Endothelial cell of umbilical vein (primary cell): ENCODE results near the gene ANKMY2. TPM values are rescaled to one million over a fixed set of nuclear protein-coding genes. Genes with fewer than 3 reads are reported as not detected.

ENCODE experiments used
- BruUV-seq: library from RNA; stranded (reverse); fragments of 400-500 nt; replicated peaks from 2 replicates; lab custom pipeline; 2021; lab: Mats Ljungman, UMichigan
- CTCF ChIA-PET: fragments of 300-600, 350-600 bp; sonication (Branson Sonifier 250); formaldehyde crosslinking; loops from one replicate; lab custom pipeline; 2021; ENCODE audit warnings: antibody characterized with exemption, inconsistent platforms; lab: Charles Lee
- POLR2A ChIA-PET: fragments of 300-600, 350-600 bp; sonication (Branson Sonifier 250); formaldehyde crosslinking; loops from one replicate; lab custom pipeline; 2021; ENCODE audit warnings: antibody characterized with exemption, inconsistent platforms; lab: Charles Lee
- DNase-seq: peaks from one replicate; pipeline ENCODE4 v3.0.0-alpha.2; 2011; ENCODE audit warnings: low read depth, low spot score
- FAIRE-seq: peaks from 2 replicates; lab custom pipeline; 2011; peaks lifted over from hg19 to GRCh38; lab: Jason Lieb, UNC
- H2AFZ ChIP-seq: 2 replicates; pipeline ENCODE4 v1.6.0; 2012; ENCODE audit warnings: low read depth, low read length, control low read depth, inconsistent platforms
- H3K27ac ChIP-seq: 2 replicates; pipeline ENCODE4 v1.5.1; 2011; ENCODE audit warnings: low read depth, mild to moderate bottlenecking, control low read depth, low read length, moderate library complexity; ENCODE audit not compliant: insufficient read depth
- H3K27me3 ChIP-seq, 2 experiments: 2 replicates each; pipeline versions ENCODE4 v1.6.0 to v1.6.1; 2011; ENCODE audit warnings: low read length in 2 of 2, mixed read lengths in 1 of 2; ENCODE audit not compliant: control insufficient read depth in 2 of 2, insufficient read depth in 2 of 2
- H3K36me3 ChIP-seq, 2 experiments: 2 replicates in 1 of 2; 3 replicates in 1 of 2; pipeline ENCODE4 v1.5.1; 2011; ENCODE audit warnings: low read length in 2 of 2, mild to moderate bottlenecking in 1 of 2, moderate library complexity in 1 of 2; ENCODE audit not compliant: control insufficient read depth in 2 of 2, insufficient read depth in 2 of 2; ENCODE audit errors: extremely low read depth in 1 of 2
- H3K4me1 ChIP-seq: 3 replicates; pipeline ENCODE4 v1.5.1; 2011; ENCODE audit warnings: mild to moderate bottlenecking, low read length; ENCODE audit not compliant: control insufficient read depth, insufficient read depth; ENCODE audit errors: extremely low read depth
- H3K4me2 ChIP-seq: 2 replicates; pipeline ENCODE4 v1.6.1; 2011; ENCODE audit warnings: low read length, control low read depth, mixed read lengths; ENCODE audit not compliant: insufficient read depth
- H3K4me3 ChIP-seq, 3 experiments: fragments of 200-600 bp in 1 of 3; sonication (generic), shearing (Covaris generic) in 1 of 3; replicated peaks in 1 of 3; 2 replicates each; pipeline ENCODE4 v1.5.1; 2011 to 2016; ENCODE audit warnings: control low read depth in 3 of 3, low read length in 3 of 3, mild to moderate bottlenecking in 2 of 3, inconsistent platforms in 1 of 3, low read depth in 1 of 3, moderate library complexity in 1 of 3; ENCODE audit not compliant: insufficient read depth in 1 of 3
- H3K79me2 ChIP-seq: 2 replicates; pipeline ENCODE4 v1.6.0; 2012; ENCODE audit warnings: low read length, inconsistent platforms; ENCODE audit not compliant: control insufficient read depth, insufficient read depth
- H3K9ac ChIP-seq: replicated peaks from 2 replicates; pipeline ENCODE3; 2011; ENCODE audit warnings: low read length, control low read depth; ENCODE audit not compliant: insufficient read depth; ENCODE audit errors: extremely low read depth
- H3K9me1 ChIP-seq: replicated peaks from 3 replicates; pipeline ENCODE4 v1.6.0; 2011; ENCODE audit warnings: mild to moderate bottlenecking, low read length; ENCODE audit not compliant: control insufficient read depth, insufficient read depth; ENCODE audit errors: extremely low read depth
- H3K9me3 ChIP-seq: replicated peaks from 2 replicates; pipeline ENCODE4 v1.5.1; 2012; ENCODE audit warnings: low read length, inconsistent platforms; ENCODE audit not compliant: control insufficient read depth, insufficient read depth
- H4K20me1 ChIP-seq: replicated peaks from 2 replicates; pipeline ENCODE3; 2011; ENCODE audit warnings: mild to moderate bottlenecking, low read length; ENCODE audit not compliant: control insufficient read depth, insufficient read depth; ENCODE audit errors: extremely low read depth
- EZH2 ChIP-seq: IDR thresholded peaks from 2 replicates; pipeline ENCODE4 v1.6.1; 2012; ENCODE audit warnings: borderline replicate concordance, low read depth, mild to moderate bottlenecking, moderate library complexity, low read length, inconsistent platforms; ENCODE audit not compliant: severe bottlenecking
- GATA2 ChIP-seq: IDR thresholded peaks from 2 replicates; pipeline ENCODE4 v1.7.0; 2011; ENCODE audit warnings: low read depth, mild to moderate bottlenecking, moderate library complexity, mixed read lengths, low read length; ENCODE audit not compliant: insufficient read length, insufficient read depth
- JUN ChIP-seq: IDR thresholded peaks from 2 replicates; pipeline ENCODE4 v1.6.1; 2011; ENCODE audit warnings: borderline replicate concordance, low read depth; ENCODE audit not compliant: insufficient read length, insufficient read depth
- MYC ChIP-seq: IDR thresholded peaks from one replicate; pipeline ENCODE4 v1.6.1; 2011; ENCODE audit warnings: mild to moderate bottlenecking, low read depth, low read length
- POLR2AphosphoS5 ChIP-seq: IDR thresholded peaks from 2 replicates; pipeline ENCODE4 v1.6.1; 2012; ENCODE audit warnings: low read depth, mild to moderate bottlenecking, control low read depth, low read length, moderate library complexity; ENCODE audit not compliant: insufficient read depth
- dilution Hi-C: fragments of 300-500 bp; cut with MboI; formaldehyde crosslinking; loops from one replicate; pipeline ENCODE4 v1.15.0; 2019; ENCODE audit warnings: low sequenced_read_pairs; ENCODE audit not compliant: extremely low pct_ligation_motif_present
- intact Hi-C: fragments of 100-400 bp; cut with micrococcal nuclease; formaldehyde crosslinking; loops from one replicate; pipeline ENCODE4 v1.10.0; 2022
- polyA plus RNA-seq, 4 experiments: library from polyadenylated mRNA; depleted of rRNA in 3 of 4; stranded (reverse) in 3 of 4; unstranded in 1 of 4; fragments of >200 nt; gene quantifications; 2 replicates each; pipeline versions ENCODE4 v1.2.1 to v1.2.3, GENCODE V29; 2011 to 2012; ENCODE audit warnings: missing spikeins in 1 of 4
- total RNA-seq: library from RNA; stranded (reverse); gene quantifications from 2 replicates; pipeline ENCODE4 v1.2.3, GENCODE V29; 2021

Gene ANKMY2
- total and polyA plus RNA-seq, 2 donors (not counting 3 experiments of a cell fraction or from before 2014, with no cell fraction given), result 7.7 to 11.6 TPM

- no peaks in the 10 kb centered on the region for H3K9me3 ChIP-seq
- ChIA-PET CTCF (interaction anchor here (0.9 kb wide), 1 partner anchor 314 kb away, joined by 3 read pairs; no protein-coding TSS in a partner anchor), POLR2A (no interaction called here)
- H3K36me3 ChIP-seq, result peaks cover 0 to 2% of the 10 kb centered on the region in 2 experiments
- dilution Hi-C loops (no loop called here), intact Hi-C loops (loop anchor here (1.0 kb wide), 1 partner anchor 314 kb away; no protein-coding TSS in a partner anchor)
- H3K4me2 ChIP-seq, result no peak overlapping the region
- no TSS peak for BruUV-seq
- H3K27me3 ChIP-seq, result no peaks in the 10 kb centered on the region
- H3K9ac ChIP-seq, result no peak overlapping the region
- no peaks in the 10 kb centered on the region for H4K20me1 ChIP-seq
- DNase-seq (peak; percentile 21), FAIRE-seq (no peak)
- no peaks in the 10 kb centered on the region for H3K9me1 ChIP-seq
- no peak overlapping the region for H3K27ac ChIP-seq
- no peaks in the 10 kb centered on the region for H3K79me2 ChIP-seq
- H2AFZ ChIP-seq, result no peak overlapping the region
- no peaks in the 10 kb centered on the region for H3K4me1 ChIP-seq
- no peak overlapping the region for H3K4me3 ChIP-seq
- no peak for TF ChIP-seq GATA2
These were observed 41.5 kb downstream of the ANKMY2 start for GRCh38 chr7:16604054-16604453.

GRCh38 chr7:16603633-16604032 lies 41.9 kb downstream of the ANKMY2 start:
- ChIA-PET POLR2A (no interaction called here), CTCF (interaction anchor here (1.2 kb wide), 1 partner anchor 8 kb away, joined by 3 read pairs; no protein-coding TSS in a partner anchor)
- DNase-seq (no peak), FAIRE-seq (no peak)
- dilution Hi-C loops, result no loop called here
- Histone ChIP-seq H3K9ac (no peak overlapping the region), H3K4me1 (no peaks in the 10 kb centered on the region), H2AFZ (no peak overlapping the region), H3K79me2 (no peaks in the 10 kb centered on the region), H4K20me1 (no peaks in the 10 kb centered on the region), H3K36me3 (peaks cover 0 to 2% of the 10 kb centered on the region in 2 experiments), H3K27me3 (no peaks in the 10 kb centered on the region), H3K4me3 (no peak overlapping the region), H3K4me2 (no peak overlapping the region), H3K9me3 (no peaks in the 10 kb centered on the region), H3K27ac (no peak overlapping the region), H3K9me1 (no peaks in the 10 kb centered on the region)
- intact Hi-C loops, result loop anchor here (1.0 kb wide), 1 partner anchor 315 kb away; no protein-coding TSS in a partner anchor
- BruUV-seq, result no TSS peak
- TF ChIP-seq MYC, result no peak
- no peak for TF ChIP-seq GATA2
- no peak for TF ChIP-seq JUN
- TF ChIP-seq POLR2AphosphoS5, result no peak
- TF ChIP-seq EZH2, result no peak
